Measurements from ENCODE around the gene THRA. TPM values are rescaled to one million over a fixed set of nuclear protein-coding genes. Genes with fewer than 3 reads are reported as not detected.

THRA gene
- total RNA-seq, 1 experiment from 2014 or later: 11.7 TPM

DNA sequence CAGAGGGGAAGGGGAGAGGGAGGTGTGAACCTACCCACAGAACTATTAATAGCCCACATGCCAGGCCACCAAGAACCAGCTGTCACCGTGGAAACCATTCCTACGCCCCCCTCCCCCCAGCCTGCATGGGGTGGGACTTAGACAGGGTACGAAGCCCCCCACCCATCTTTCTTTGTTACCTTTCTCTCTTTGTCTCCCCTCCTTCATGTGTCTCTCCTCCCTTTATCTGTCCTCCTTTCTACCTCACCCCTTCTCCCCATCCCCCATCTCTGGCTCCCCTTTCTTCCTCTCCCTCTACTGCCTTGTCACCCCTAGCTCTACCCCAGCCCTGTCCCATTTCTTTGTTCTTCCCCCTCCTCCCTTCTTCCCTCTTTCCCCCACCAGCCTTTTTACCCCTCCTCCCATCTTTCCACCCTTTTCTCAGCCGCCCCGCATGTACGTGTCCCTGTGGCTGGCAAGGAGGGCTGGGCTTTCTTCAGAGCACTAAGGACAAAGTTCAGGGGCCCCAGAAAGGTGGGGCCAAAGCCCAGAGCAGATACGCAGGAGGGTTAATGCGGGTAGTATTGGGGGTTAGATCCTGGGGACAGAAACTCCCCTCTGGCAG is 8.0 kb downstream of the THRA start:
- Histone ChIP-seq H3K27me3 (ENCODE audit: control insufficient read depth, insufficient read depth, low read length) (no peaks in the 10 kb centered on the region), H3K4me3 (ENCODE audit: low read depth in 2 of 2, low read length in 2 of 2) (peak overlapping the region in 1 of 2 experiments; percentile 29; a peak in 2 of 4 replicates), H3K9me3 (ENCODE audit: control insufficient read depth, insufficient read depth, low read depth, low read length) (no peaks in the 10 kb centered on the region), H3K36me3 (ENCODE audit: control insufficient read depth, insufficient read depth, low read length) (no peaks in the 10 kb centered on the region), H3K4me1 (ENCODE audit: control insufficient read depth, insufficient read depth, low read length) (peaks cover 71% of the 10 kb centered on the region), H3K27ac (ENCODE audit: low read length) (peak overlapping the region; percentile 85)
- ATAC-seq: no peak
- no TSS peak for BruUV-seq (replicated peaks)
- in situ Hi-C loops (cut with HindIII; ENCODE audit: low pct_unique_long_range_greater_than_20kb, low sequenced_read_pairs): no loop called here
- ChIA-PET CTCF (interaction anchor here (1.3 kb wide), 1 partner anchor 42 kb away, joined by 3 read pairs; no protein-coding TSS in a partner anchor), POLR2A (no interaction called here)
- no peak for DNase-seq (ENCODE audit: low read depth, low spot score)
- TF ChIP-seq TCF7L2 (IDR thresholded peaks at IDR 0.05; ENCODE audit: low read depth, low read length) (no peak), SIN3A (IDR thresholded peaks at IDR 0.05; ENCODE audit: borderline replicate concordance, insufficient read depth, low read depth, low read length) (no peak), POLR2AphosphoS5 (IDR thresholded peaks at IDR 0.05; ENCODE audit: low read depth, low read length) (no peak), CTCF (IDR thresholded peaks at IDR 0.05) (no peak)
- TF ChIP-seq, protein P1, sequence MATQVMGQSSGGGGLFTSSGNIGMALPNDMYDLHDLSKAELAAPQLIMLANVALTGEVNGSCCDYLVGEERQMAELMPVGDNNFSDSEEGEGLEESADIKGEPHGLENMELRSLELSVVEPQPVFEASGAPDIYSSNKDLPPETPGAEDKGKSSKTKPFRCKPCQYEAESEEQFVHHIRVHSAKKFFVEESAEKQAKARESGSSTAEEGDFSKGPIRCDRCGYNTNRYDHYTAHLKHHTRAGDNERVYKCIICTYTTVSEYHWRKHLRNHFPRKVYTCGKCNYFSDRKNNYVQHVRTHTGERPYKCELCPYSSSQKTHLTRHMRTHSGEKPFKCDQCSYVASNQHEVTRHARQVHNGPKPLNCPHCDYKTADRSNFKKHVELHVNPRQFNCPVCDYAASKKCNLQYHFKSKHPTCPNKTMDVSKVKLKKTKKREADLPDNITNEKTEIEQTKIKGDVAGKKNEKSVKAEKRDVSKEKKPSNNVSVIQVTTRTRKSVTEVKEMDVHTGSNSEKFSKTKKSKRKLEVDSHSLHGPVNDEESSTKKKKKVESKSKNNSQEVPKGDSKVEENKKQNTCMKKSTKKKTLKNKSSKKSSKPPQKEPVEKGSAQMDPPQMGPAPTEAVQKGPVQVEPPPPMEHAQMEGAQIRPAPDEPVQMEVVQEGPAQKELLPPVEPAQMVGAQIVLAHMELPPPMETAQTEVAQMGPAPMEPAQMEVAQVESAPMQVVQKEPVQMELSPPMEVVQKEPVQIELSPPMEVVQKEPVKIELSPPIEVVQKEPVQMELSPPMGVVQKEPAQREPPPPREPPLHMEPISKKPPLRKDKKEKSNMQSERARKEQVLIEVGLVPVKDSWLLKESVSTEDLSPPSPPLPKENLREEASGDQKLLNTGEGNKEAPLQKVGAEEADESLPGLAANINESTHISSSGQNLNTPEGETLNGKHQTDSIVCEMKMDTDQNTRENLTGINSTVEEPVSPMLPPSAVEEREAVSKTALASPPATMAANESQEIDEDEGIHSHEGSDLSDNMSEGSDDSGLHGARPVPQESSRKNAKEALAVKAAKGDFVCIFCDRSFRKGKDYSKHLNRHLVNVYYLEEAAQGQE (IDR thresholded peaks at IDR 0.05; ENCODE audit: insufficient read depth in 1 of 2, low read depth in 2 of 2, low read length in 1 of 2): no peak
- intact Hi-C loops (cut with micrococcal nuclease; ENCODE audit: unreplicated experiment): no loop called here

DNA sequence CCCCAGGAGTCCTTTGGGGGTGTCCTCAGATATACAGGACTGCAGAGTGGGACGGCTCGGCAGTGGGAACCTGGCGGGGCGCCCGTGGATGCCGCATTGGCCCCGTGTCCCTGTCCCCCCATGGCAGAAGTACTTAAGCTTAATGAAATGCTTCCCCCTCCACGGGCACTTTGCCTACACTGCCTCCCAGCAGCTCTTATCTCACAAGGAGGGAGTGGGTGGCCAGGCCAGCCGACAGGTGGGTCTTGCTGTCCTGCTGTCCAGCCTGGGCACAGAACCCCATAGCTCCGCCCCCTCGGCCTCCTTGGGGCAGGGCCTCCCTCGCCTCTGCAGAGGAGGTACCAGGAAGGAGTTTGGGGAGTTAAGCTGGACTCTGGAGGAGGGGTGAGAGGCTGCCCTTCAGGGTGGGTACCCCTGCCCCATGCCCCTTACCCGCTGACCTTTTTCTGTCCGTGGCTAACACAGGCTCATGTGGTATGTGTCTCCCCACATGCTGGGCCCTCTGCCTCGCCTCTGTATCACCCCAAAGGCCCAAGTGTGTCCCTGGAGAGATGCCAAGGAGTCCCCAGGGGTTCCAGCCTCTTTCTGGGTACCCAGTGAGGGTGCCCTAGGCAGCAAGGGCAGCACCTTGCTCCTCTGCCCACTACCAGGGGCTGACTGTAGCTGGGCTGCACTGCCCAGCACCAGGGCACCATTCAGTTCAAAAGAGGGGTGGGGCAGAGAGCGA is 8.7 kb downstream of the THRA start:
- peaks cover 69% of the 10 kb centered on the region for H3K4me1 ChIP-seq (ENCODE audit: control insufficient read depth, insufficient read depth, low read length)
- intact Hi-C loops (cut with micrococcal nuclease; ENCODE audit: unreplicated experiment) (no loop called here), in situ Hi-C loops (cut with HindIII; ENCODE audit: low pct_unique_long_range_greater_than_20kb, low sequenced_read_pairs) (no loop called here)
- CTCF ChIA-PET: interaction anchor here (0.6 to 1.3 kb wide), 2 partner anchors 41 to 44 kb away, joined by 3 read pairs; no protein-coding TSS in a partner anchor
- peak overlapping the region in 1 of 2 experiments; percentile 29; a peak in 2 of 4 replicates for H3K4me3 ChIP-seq (ENCODE audit: low read depth in 2 of 2, low read length in 2 of 2)
- no peaks in the 10 kb centered on the region for H3K36me3 ChIP-seq (ENCODE audit: control insufficient read depth, insufficient read depth, low read length)
- no peak for DNase-seq (ENCODE audit: low read depth, low spot score)
- BruUV-seq (replicated peaks): no TSS peak
- POLR2A ChIA-PET: no interaction called here
- TF ChIP-seq SIN3A (IDR thresholded peaks at IDR 0.05; ENCODE audit: borderline replicate concordance, insufficient read depth, low read depth, low read length): no peak
- no peak for TF ChIP-seq CTCF (IDR thresholded peaks at IDR 0.05)
- TF ChIP-seq TCF7L2 (IDR thresholded peaks at IDR 0.05; ENCODE audit: low read depth, low read length): no peak
- TF ChIP-seq, protein P1 (IDR thresholded peaks at IDR 0.05; ENCODE audit: insufficient read depth in 1 of 2, low read depth in 2 of 2, low read length in 1 of 2): no peak; a peak in 1 of 4 replicates
- no peak for TF ChIP-seq POLR2AphosphoS5 (IDR thresholded peaks at IDR 0.05; ENCODE audit: low read depth, low read length)
- no peaks in the 10 kb centered on the region for H3K9me3 ChIP-seq (ENCODE audit: control insufficient read depth, insufficient read depth, low read depth, low read length)
- peak; percentile 44 for ATAC-seq
- peak overlapping the region; percentile 85 for H3K27ac ChIP-seq (ENCODE audit: low read length)
- H3K27me3 ChIP-seq (ENCODE audit: control insufficient read depth, insufficient read depth, low read length): no peaks in the 10 kb centered on the region

Measured in Panc1 (cell line).